K562 (cell line): Measurements from ENCODE around the gene SLC6A9. TPM values are rescaled to one million over a fixed set of nuclear protein-coding genes. Genes with fewer than 3 reads are reported as not detected.
A peak's percentile ranks its signal among the peaks of the same experiment; 100 is the strongest.

Experiments
- ASH1L ChIP-seq: fragments of 450-650 bp; IDR thresholded peaks from 2 replicates; pipeline ENCODE4 v1.6.1; 2018; ENCODE audit warnings: borderline replicate concordance, mild to moderate bottlenecking, low read depth; ENCODE audit not compliant: partially characterized antibody
- DIDO1 ChIP-seq: fragments of 450-650 bp; IDR thresholded peaks from 2 replicates; pipeline ENCODE4 v1.6.1; 2016; ENCODE audit warnings: low read depth, missing biosample characterization, missing genetic modification characterization
- FOXO4 ChIP-seq: fragments of 450-650 bp; formaldehyde crosslinking; IDR thresholded peaks from 2 replicates; pipeline ENCODE4 v1.4.0; 2020; ENCODE audit warnings: mild to moderate bottlenecking, moderate library complexity
- HNRNPK ChIP-seq: fragments of 200-400 bp; formaldehyde crosslinking; IDR thresholded peaks from one replicate; pipeline ENCODE4 v1.6.1; 2018; ENCODE audit warnings: mild to moderate bottlenecking, low read depth, low read length; ENCODE audit not compliant: poor library complexity, severe bottlenecking
- MEIS2 ChIP-seq: fragments of 450-650 bp; IDR thresholded peaks from 2 replicates; pipeline ENCODE4 v1.6.1; 2014; ENCODE audit warnings: mild to moderate bottlenecking; ENCODE audit not compliant: partially characterized antibody
- NELFE ChIP-seq: IDR thresholded peaks from 2 replicates; pipeline ENCODE4 v1.6.1; 2011; ENCODE audit warnings: mild to moderate bottlenecking; ENCODE audit not compliant: insufficient read depth, insufficient read length
- NEUROD1 ChIP-seq: fragments of 150-350 bp; IDR thresholded peaks from 2 replicates; pipeline ENCODE4 v1.6.1; 2014; ENCODE audit warnings: borderline replicate concordance, low read length, low read depth; ENCODE audit not compliant: partially characterized antibody
- NFATC3 ChIP-seq: fragments of 450-650 bp; IDR thresholded peaks from 2 replicates; pipeline ENCODE4 v1.6.1; 2017; ENCODE audit warnings: mild to moderate bottlenecking
- RBFOX2 ChIP-seq: fragments of 200-400 bp; formaldehyde crosslinking; IDR thresholded peaks from 2 replicates; pipeline ENCODE4 v1.6.1; 2017; ENCODE audit warnings: low read depth, mild to moderate bottlenecking, low read length, moderate library complexity
- RBM17 ChIP-seq: fragments of 200-400 bp; formaldehyde crosslinking; IDR thresholded peaks from 2 replicates; pipeline ENCODE4 v1.6.1; 2017; ENCODE audit warnings: low read depth, mild to moderate bottlenecking, low read length, borderline replicate concordance
- SRSF3 ChIP-seq: fragments of 200-400 bp; formaldehyde crosslinking; IDR thresholded peaks from 2 replicates; pipeline ENCODE4 v1.6.1; 2016; ENCODE audit warnings: mild to moderate bottlenecking, low read length, moderate library complexity; ENCODE audit not compliant: insufficient read depth
- polyA plus RNA-seq, 8 experiments: library from polyadenylated mRNA; depleted of rRNA in 4 of 8; stranded (reverse) in 5 of 8; unstranded in 3 of 8; fragments of >200 nt; fragmentation: Nextera tagmentation in 2 of 8; fragmentation: Illumina TruSeq in 1 of 8; extraction: Ambion mirVana in 2 of 8; extraction: Trizol in 1 of 8; gene quantifications; 2 replicates each; pipeline versions ENCODE4 v1.2.1 to v1.2.3, GENCODE V29; 2011 to 2014; ENCODE audit warnings: inconsistent platforms in 1 of 8, missing spikeins in 1 of 8
- total RNA-seq, 7 experiments: library from RNA; depleted of rRNA in 6 of 7; stranded (reverse); fragments of >200 nt in 6 of 7; fragmentation: Illumina TruSeq in 2 of 7; extraction: Trizol in 2 of 7; gene quantifications; 2 replicates each; pipeline versions ENCODE4 v1.2.1 to v1.2.3, GENCODE V29; 2011 to 2021; ENCODE audit warnings: low replicate concordance in 1 of 7
- TF ChIP-seq, protein P1 (sequence below): sonication (generic); formaldehyde crosslinking; IDR thresholded peaks from 2 replicates; pipeline ENCODE4 v1.8.0; 2022; ENCODE audit warnings: mild to moderate bottlenecking, missing genetic modification reagents
- TF ChIP-seq, protein P2 (sequence below): fragments of 450-650 bp; IDR thresholded peaks from 2 replicates; pipeline ENCODE4 v1.6.1; 2016; ENCODE audit warnings: missing biosample characterization, missing genetic modification characterization
- TF ChIP-seq, protein P3 (sequence below): fragments of 250-450 bp; sonication (Bioruptor Pico); IDR thresholded peaks from 2 replicates; pipeline ENCODE4 v1.5.0; 2021
- TF ChIP-seq, protein P4 (sequence below), 2 experiments: fragments of 450-650 bp; conservative IDR thresholded peaks; 2 replicates each; pipeline ENCODE4 v1.6.1; 2017; ENCODE audit warnings: mild to moderate bottlenecking in 2 of 2, moderate library complexity in 2 of 2
- TF ChIP-seq, protein P5 (sequence below), 2 experiments: IDR thresholded peaks; 2 replicates each; pipeline ENCODE4 v1.6.1; 2011; ENCODE audit warnings: borderline replicate concordance in 1 of 2, control low read depth in 1 of 2, low read depth in 1 of 2, low read length in 1 of 2, mild to moderate bottlenecking in 1 of 2, mixed read lengths in 1 of 2, moderate library complexity in 1 of 2; ENCODE audit not compliant: insufficient read depth in 1 of 2, insufficient read length in 1 of 2, poor library complexity in 1 of 2, severe bottlenecking in 1 of 2; ENCODE audit errors: extremely low read depth in 1 of 2

SLC6A9 gene
- total and polyA plus RNA-seq, 9 of the 15 experiments (the other 6 are each of a cell fraction or from before 2014, with no cell fraction given) = 0.17 to 18.7 (median 2.9) TPM

- TF ChIP-seq ASH1L (no peak), DIDO1 (tag) (0 out of 2 replicates have a peak, but pooled peaks have one; percentile 11), NELFE (no peak), RBM17 (no peak), FOXO4 (no peak; the same call in 1 of the 2 replicates), NEUROD1 (peak; percentile 75), HNRNPK (peak; percentile 11), MEIS2 (peak; percentile 67), SRSF3 (no peak), NFATC3 (no peak), RBFOX2 (peak; percentile 67)
- TF ChIP-seq, protein P1, sequence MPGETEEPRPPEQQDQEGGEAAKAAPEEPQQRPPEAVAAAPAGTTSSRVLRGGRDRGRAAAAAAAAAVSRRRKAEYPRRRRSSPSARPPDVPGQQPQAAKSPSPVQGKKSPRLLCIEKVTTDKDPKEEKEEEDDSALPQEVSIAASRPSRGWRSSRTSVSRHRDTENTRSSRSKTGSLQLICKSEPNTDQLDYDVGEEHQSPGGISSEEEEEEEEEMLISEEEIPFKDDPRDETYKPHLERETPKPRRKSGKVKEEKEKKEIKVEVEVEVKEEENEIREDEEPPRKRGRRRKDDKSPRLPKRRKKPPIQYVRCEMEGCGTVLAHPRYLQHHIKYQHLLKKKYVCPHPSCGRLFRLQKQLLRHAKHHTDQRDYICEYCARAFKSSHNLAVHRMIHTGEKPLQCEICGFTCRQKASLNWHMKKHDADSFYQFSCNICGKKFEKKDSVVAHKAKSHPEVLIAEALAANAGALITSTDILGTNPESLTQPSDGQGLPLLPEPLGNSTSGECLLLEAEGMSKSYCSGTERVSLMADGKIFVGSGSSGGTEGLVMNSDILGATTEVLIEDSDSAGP = peak; percentile 98
- TF ChIP-seq, protein P2, sequence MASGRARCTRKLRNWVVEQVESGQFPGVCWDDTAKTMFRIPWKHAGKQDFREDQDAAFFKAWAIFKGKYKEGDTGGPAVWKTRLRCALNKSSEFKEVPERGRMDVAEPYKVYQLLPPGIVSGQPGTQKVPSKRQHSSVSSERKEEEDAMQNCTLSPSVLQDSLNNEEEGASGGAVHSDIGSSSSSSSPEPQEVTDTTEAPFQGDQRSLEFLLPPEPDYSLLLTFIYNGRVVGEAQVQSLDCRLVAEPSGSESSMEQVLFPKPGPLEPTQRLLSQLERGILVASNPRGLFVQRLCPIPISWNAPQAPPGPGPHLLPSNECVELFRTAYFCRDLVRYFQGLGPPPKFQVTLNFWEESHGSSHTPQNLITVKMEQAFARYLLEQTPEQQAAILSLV (tag) = no peak
- TF ChIP-seq, protein P3, sequence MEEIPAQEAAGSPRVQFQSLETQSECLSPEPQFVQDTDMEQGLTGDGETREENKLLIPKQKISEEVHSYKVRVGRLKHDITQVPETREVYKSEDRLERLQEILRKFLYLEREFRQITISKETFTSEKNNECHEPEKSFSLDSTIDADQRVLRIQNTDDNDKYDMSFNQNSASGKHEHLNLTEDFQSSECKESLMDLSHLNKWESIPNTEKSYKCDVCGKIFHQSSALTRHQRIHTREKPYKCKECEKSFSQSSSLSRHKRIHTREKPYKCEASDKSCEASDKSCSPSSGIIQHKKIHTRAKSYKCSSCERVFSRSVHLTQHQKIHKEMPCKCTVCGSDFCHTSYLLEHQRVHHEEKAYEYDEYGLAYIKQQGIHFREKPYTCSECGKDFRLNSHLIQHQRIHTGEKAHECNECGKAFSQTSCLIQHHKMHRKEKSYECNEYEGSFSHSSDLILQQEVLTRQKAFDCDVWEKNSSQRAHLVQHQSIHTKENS = no peak
- TF ChIP-seq, protein P4, sequence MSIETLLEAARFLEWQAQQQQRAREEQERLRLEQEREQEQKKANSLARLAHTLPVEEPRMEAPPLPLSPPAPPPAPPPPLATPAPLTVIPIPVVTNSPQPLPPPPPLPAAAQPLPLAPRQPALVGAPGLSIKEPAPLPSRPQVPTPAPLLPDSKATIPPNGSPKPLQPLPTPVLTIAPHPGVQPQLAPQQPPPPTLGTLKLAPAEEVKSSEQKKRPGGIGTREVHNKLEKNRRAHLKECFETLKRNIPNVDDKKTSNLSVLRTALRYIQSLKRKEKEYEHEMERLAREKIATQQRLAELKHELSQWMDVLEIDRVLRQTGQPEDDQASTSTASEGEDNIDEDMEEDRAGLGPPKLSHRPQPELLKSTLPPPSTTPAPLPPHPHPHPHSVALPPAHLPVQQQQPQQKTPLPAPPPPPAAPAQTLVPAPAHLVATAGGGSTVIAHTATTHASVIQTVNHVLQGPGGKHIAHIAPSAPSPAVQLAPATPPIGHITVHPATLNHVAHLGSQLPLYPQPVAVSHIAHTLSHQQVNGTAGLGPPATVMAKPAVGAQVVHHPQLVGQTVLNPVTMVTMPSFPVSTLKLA (conservative IDR thresholded peaks at IDR 0.05) = peak; percentile 95 to 98
- TF ChIP-seq, protein P5, sequence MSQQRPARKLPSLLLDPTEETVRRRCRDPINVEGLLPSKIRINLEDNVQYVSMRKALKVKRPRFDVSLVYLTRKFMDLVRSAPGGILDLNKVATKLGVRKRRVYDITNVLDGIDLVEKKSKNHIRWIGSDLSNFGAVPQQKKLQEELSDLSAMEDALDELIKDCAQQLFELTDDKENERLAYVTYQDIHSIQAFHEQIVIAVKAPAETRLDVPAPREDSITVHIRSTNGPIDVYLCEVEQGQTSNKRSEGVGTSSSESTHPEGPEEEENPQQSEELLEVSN (IDR thresholded peaks at IDR 0.05; ENCODE audit: borderline replicate concordance in 1 of 2, extremely low read depth in 1 of 2, insufficient read depth in 1 of 2, insufficient read length in 1 of 2, low read depth in 1 of 2, low read length in 1 of 2, poor library complexity in 1 of 2, severe bottlenecking in 1 of 2) = peak in 1 of 2 experiments; percentile 81
Observed at GRCh38 chr1:44029911-44030604, 1.2 kb downstream of the SLC6A9 start (continued).
